IPS DF 6.9 (cell line): ENCODE measurements around the gene BACH2.
"Not testable (repeated sequence)": the region's sequence is repeated elsewhere in the genome, so short reads cannot be mapped to it uniquely, and the experiment has no call there.

ENCODE experiments used
- DNase-seq: peaks from one replicate; pipeline ENCODE4 v3.0.0-alpha.2; 2013; ENCODE audit warnings: low read depth, low spot score
- H3K27ac ChIP-seq: one replicate; pipeline ENCODE4 v1.5.1; 2013; ENCODE audit warnings: low read length, control low read depth
- H3K27me3 ChIP-seq: 2 replicates; pipeline ENCODE4 v1.6.1; 2013; ENCODE audit warnings: mild to moderate bottlenecking, low read length; ENCODE audit not compliant: control insufficient read depth, insufficient read depth
- H3K36me3 ChIP-seq: 2 replicates; pipeline ENCODE4 v1.6.1; 2013; ENCODE audit warnings: low read length; ENCODE audit not compliant: control insufficient read depth, insufficient read depth
- H3K4me1 ChIP-seq: 2 replicates; pipeline ENCODE4 v1.6.1; 2013; ENCODE audit warnings: low read length; ENCODE audit not compliant: control insufficient read depth, insufficient read depth
- H3K4me3 ChIP-seq: 2 replicates; pipeline ENCODE4 v1.5.1; 2013; ENCODE audit warnings: mild to moderate bottlenecking, low read length
- H3K9me3 ChIP-seq: 2 replicates; pipeline ENCODE4 v1.6.1; 2013; ENCODE audit warnings: low read length, inconsistent platforms; ENCODE audit not compliant: control insufficient read depth, insufficient read depth
- WGBS: extraction: QIAGEN DNeasy Blood & Tissue Kit; methylation state at CpG from one replicate; pipeline ENCODE4 v1.1.7; 2013; ENCODE audit warnings: mixed read lengths, missing lambda C conversion rate; ENCODE audit not compliant: insufficient read length, insufficient coverage; 5-methylcytosine and 5-hydroxymethylcytosine counted together

The BACH2 gene

DNA sequence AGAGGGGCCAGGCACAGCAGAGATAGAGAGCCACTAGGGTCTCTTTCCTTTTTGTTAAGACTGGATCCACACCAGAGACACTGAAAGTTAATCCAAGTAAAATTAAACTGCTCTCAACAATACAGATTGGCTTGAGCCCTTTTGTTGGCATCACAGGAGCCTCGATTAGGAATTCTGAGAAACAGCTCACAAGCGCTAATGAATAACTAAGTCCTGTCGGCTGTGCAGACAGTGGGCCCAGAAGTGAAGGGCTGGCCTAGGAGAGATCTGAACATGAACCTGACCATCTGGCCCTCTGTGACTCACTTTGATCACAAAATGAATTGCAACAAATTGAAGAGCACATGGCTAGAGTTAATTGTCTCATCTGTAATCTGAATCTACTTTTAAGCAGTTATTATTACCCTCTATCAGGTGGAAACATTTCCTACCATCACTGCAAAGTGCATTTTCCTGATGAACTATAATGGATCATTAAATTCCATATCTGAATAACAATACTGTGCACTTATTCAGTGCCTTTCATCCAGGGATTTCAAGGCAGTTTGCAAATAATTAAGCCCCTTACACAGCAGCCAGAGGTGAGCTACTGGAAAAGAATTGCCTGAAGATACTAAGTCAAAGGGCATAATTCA, 3.2 kb downstream of the BACH2 start:
- Histone ChIP-seq H3K36me3 (no peaks in the 10 kb centered on the region), H3K4me3 (no peak overlapping the region), H3K4me1 (peaks cover 7% of the 10 kb centered on the region; the same call in 1 of the 2 replicates), H3K27me3 (peaks cover 16% of the 10 kb centered on the region), H3K27ac (no peak overlapping the region), H3K9me3 (no peaks in the 10 kb centered on the region)
- WGBS = no CpG with 5 or more reads among the region's 3 CpGs
- DNase-seq = no peak

DNA sequence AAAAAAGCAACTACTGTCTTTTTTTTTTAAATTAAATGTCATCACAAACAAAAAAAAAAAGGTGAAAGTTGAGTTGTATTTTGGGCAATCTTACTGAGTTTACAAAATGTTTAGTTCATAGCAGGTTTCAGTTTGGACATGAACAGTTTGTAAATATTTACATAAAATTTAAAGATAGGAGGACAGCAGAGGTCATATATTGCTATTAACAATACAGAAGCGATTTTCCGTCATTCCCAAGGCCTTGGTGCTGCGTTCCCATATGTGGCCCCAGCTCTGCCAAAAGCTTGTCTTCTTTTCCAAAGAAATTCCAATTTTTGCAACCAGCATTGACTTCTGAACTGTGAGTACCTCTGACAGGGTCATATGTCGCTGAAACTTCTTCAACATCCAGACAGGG, 5.1 kb downstream of the BACH2 start:
- H3K9me3 ChIP-seq = no peaks in the 10 kb centered on the region
- no peaks in the 10 kb centered on the region for H3K4me1 ChIP-seq
- no peak overlapping the region for H3K27ac ChIP-seq
- H3K36me3 ChIP-seq = no peaks in the 10 kb centered on the region
- peaks cover 16% of the 10 kb centered on the region for H3K27me3 ChIP-seq
- WGBS = no CpG with 5 or more reads among the region's 4 CpGs
- no peak overlapping the region for H3K4me3 ChIP-seq
- DNase-seq = no peak

DNA sequence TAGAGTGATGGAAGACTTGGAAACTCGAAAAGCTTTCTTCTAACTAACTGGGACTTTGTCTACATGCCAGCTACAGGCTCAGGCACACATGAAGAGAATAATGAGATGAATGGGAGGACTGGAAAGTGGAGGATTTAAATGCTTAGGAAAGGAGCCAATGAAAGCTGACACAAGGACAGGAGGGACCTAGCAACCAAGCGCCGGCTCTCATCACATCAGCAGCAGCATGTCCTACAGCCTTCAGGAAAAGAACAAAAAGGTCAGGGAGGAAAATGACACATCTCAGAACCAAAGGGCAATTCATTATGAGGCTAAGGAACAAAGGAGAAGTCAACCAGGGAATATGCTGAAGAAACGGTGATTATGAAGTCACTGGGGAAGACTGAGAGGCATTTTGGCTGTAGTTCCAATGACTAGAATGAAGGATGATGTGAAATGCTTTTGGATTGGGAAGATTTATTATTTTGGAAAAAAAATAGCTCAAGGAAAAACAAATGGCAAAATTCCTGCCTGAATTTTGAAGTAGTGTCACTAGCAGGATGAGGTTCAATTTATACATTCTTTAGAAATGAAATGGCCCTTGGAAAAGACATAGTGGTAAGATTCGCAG, 5.7 kb downstream of the BACH2 start:
- Histone ChIP-seq H3K27ac (no peak overlapping the region), H3K36me3 (no peaks in the 10 kb centered on the region), H3K9me3 (no peaks in the 10 kb centered on the region), H3K4me3 (no peak overlapping the region), H3K4me1 (no peaks in the 10 kb centered on the region), H3K27me3 (peaks cover 16% of the 10 kb centered on the region)
- no CpG with 5 or more reads among the region's 5 CpGs for WGBS
- DNase-seq = no peak

- DNase-seq = no peak
- WGBS = no CpG with 5 or more reads among the region's 1 CpG
- no peak overlapping the region for H3K27ac ChIP-seq
- H3K9me3 ChIP-seq = no peaks in the 10 kb centered on the region
- no peak overlapping the region for H3K4me3 ChIP-seq
- H3K36me3 ChIP-seq = no peaks in the 10 kb centered on the region
- H3K27me3 ChIP-seq = peaks cover 10% of the 10 kb centered on the region
- H3K4me1 ChIP-seq = peaks cover 2% of the 10 kb centered on the region; the same call in 1 of the 2 replicates
Measured at GRCh38 chr6:90289902-90290301, 6.7 kb downstream of the BACH2 start.

DNA sequence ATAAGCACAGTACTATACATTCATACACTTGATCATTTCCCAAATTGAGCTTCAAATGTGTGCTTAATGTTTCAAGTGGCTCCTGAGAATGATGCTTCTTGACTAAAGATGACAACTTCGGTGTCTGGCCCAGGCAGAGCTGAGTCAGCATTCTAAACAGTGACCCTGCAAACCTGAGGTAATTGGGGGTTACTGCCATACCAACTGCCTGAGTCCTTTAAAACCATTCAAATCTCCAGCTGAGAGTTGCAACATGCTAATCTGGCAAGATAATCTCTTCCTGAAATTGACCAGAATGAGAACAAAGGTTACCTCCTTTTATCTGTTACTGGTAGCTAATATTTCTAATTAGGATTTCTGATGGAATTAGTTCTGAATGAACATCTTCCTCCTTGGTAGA, 8.2 kb downstream of the BACH2 start:
- Histone ChIP-seq H3K27me3 (no peaks in the 10 kb centered on the region), H3K4me1 (peaks cover 2% of the 10 kb centered on the region; the same call in 1 of the 2 replicates), H3K36me3 (no peaks in the 10 kb centered on the region), H3K9me3 (no peaks in the 10 kb centered on the region), H3K27ac (no peak overlapping the region), H3K4me3 (no peak overlapping the region)
- no peak for DNase-seq
- no CpG with 5 or more reads among the region's 1 CpG for WGBS

DNA sequence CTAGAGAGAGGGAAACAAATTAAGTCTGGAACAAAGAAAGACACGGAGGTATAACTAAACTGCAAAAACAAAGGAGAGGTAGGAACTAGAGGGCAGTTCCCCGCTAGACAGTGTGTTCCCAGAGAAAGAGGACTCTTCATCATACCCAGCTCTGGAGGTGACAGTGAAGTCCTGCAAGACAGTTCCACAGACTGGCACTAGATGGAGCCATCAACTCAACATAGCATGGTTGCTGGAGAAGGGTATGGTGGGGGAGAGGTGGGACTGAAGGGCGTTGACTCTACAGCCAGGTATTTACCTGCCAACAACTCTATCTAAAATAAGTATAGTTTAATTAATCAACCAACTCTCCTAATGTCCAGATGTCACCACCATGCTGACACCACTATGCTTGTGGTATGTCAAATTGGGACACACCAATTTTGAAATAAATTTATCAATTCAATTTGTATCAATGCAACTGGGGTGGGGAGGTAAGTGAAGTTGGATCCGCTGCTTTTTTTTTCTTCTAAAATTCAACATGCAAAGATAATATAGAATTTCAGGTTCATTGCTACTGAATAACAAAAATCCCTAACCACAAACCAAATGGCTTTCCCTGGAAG, 9.7 kb downstream of the BACH2 start:
- Histone ChIP-seq H3K27me3 (no peaks in the 10 kb centered on the region), H3K4me1 (peaks cover 2% of the 10 kb centered on the region; the same call in 1 of the 2 replicates), H3K36me3 (no peaks in the 10 kb centered on the region), H3K9me3 (no peaks in the 10 kb centered on the region), H3K4me3 (no peak overlapping the region), H3K27ac (no peak overlapping the region)
- WGBS = no CpG with 5 or more reads among the region's 4 CpGs
- DNase-seq = peak; percentile 89

- Histone ChIP-seq H3K4me1 (peaks cover 2% of the 10 kb centered on the region; the same call in 1 of the 2 replicates), H3K4me3 (no peak overlapping the region), H3K27me3 (no peaks in the 10 kb centered on the region), H3K27ac (no peak overlapping the region), H3K9me3 (no peaks in the 10 kb centered on the region), H3K36me3 (no peaks in the 10 kb centered on the region)
- WGBS = no CpG with 5 or more reads among the region's 9 CpGs
- no peak for DNase-seq
Measured at GRCh38 chr6:90285611-90286381, 10.8 kb downstream of the BACH2 start.

DNA sequence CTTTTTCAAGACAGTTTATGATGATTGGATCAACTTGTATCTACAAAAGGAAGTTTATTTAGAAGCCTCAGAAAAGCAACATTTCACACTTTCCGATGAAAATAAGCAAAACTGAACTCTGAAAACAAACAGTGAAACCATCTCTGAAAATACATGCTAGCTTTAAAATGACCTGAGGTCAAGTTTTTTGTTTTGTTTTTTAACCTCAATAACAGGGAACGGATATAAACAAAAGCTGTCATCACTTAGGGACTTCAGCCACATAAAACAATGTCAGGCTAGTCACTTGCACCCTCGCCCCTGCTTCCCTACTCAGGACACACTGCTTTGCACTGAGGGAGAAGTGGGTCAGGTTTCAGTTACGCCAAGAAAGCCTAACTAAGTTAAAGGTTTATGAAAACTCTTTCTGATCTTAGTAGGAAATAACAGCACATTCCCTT, 11.6 kb downstream of the BACH2 start:
- no CpG with 5 or more reads among the region's 4 CpGs for WGBS
- no peak overlapping the region for H3K4me3 ChIP-seq
- no peaks in the 10 kb centered on the region for H3K9me3 ChIP-seq
- H3K36me3 ChIP-seq = no peaks in the 10 kb centered on the region
- DNase-seq = no peak
- H3K27me3 ChIP-seq = no peaks in the 10 kb centered on the region
- H3K4me1 ChIP-seq = peaks cover 2% of the 10 kb centered on the region; the same call in 1 of the 2 replicates
- no peak overlapping the region for H3K27ac ChIP-seq

GRCh38 chr6:90284236-90285041, 12.2 kb downstream of the BACH2 start:
- Histone ChIP-seq H3K27ac (no peak overlapping the region), H3K36me3 (no peaks in the 10 kb centered on the region), H3K9me3 (no peaks in the 10 kb centered on the region), H3K27me3 (no peaks in the 10 kb centered on the region), H3K4me3 (no peak overlapping the region), H3K4me1 (peaks cover 2% of the 10 kb centered on the region; the same call in 1 of the 2 replicates)
- no CpG with 5 or more reads among the region's 11 CpGs for WGBS
- no peak for DNase-seq

DNA sequence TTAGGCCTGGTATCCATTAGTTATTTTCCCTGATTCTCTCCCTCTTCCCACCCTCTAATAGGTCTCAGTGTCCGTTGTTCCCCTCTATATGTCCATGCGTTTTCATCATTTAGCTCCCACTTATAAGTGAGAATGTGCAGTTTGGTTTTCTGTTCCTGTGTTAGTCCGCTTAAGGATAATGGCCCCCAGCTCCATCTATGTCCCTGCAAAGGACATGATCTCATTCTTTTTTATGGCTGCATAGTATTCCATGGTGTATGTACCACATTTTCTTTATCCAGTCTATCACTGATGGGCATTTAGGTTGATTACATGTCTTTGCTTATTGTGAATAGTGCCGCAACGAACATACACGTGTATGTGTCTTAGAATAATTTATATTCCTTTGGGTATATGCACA, 14.4 kb downstream of the BACH2 start:
- H3K36me3 ChIP-seq, H3K27me3 ChIP-seq, H3K4me3 ChIP-seq, DNase-seq, H3K27ac ChIP-seq, H3K4me1 ChIP-seq, H3K9me3 ChIP-seq: not testable (repeated sequence)
- no CpG with 5 or more reads among the region's 6 CpGs for WGBS
